GM18907 (cell line): ENCODE measurements around the gene SHQ1.
"Not testable (repeated sequence)": the region's sequence is repeated elsewhere in the genome, so short reads cannot be mapped to it uniquely, and the experiment has no call there.

Source experiments
- ATAC-seq: cut with Tn5 transposase; IDR thresholded peaks from one replicate; pipeline ENCODE4 v1.9.1; 2021; ENCODE audit warnings: mild to moderate bottlenecking, moderate library complexity; ENCODE audit not compliant: unreplicated experiment

Gene SHQ1

DNA sequence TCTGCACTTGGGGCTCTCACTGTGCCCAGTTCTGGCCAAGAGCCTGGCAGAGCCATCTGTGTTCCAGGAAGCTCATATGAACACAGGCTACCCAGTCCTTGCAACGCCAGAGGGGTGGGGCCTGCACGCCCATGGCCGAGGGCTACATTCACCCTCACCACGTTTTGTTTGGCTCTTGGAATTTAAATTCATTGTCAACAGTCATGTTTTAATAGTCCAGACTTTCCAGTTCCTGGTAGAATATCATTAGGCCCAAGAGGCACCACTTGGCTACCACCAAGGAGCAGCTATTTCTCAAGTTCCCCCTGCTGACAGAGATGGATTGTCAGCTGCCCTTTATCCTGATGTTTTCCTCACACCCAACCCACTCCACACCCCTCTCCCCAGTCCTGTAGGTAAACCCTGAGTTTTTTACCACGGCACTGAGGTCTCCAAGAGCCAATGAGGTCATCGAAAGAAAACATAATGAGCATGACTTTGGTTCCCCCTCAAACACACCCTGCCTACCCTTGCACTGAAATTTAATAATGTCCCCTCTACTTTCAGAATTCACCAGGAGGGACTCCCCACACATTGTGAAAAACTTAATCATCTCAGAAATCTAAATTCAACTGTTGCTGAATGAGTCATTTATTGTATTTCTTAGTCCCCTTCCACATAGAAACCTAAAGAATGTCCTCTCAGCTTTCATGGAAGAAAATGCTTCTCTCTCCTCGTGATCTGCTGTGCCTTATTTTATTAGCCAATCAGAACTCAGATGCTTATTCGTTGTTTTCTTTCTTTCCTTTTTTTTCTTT, 125.1 kb downstream of the SHQ1 start:
- ATAC-seq = no peak

GRCh38 chr3:72721683-72722381, 126.4 kb downstream of the SHQ1 start:
- no peak for ATAC-seq

- ATAC-seq = no peak
These were observed 127.7 kb downstream of the SHQ1 start for GRCh38 chr3:72720566-72720965.

DNA sequence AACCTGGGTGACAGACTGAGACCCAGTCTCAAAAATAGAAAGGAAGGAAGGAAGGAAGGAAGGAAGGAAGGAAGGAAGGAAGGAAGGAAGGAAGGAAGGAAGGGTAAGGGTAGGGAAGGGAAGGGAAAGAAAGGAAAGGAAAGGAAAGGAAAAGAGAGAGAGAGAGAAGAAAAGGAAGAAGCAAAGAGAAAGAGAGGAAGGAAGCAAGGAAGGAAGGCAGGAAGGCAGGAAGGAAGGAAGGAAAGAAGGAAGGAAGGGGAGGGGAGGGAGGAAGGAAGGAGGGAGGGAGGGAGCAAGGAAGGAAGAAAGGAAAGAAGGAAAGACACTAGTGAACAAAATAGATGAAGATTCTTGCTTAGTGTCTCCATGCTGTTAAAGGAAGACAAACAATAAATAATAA, 129.1 kb downstream of the SHQ1 start:
- ATAC-seq = no peak

- ATAC-seq = not testable (repeated sequence)
These were observed 134.1 kb downstream of the SHQ1 start for GRCh38 chr3:72714135-72714534.

DNA sequence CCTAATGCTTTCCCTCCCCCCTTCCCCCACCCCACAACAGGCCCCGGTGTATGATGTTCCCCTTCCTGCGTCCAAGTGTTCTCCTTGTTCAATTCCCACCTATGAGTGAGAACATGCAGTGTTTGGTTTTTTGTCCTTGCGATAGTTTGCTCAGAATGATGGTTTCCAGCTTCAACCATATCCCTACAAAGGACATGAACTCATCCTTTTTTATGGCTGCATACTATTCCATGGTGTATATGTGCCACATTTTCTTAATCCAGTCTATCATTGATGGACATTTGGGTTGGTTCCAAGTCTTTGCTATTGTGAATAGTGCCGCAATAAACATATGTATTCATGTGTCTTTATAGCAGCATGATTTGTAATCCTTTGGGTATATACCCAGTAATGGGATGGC, 137.8 kb downstream of the SHQ1 start:
- not testable (repeated sequence) for ATAC-seq

GRCh38 chr3:72708441-72708840, 139.8 kb downstream of the SHQ1 start:
- no peak for ATAC-seq

DNA sequence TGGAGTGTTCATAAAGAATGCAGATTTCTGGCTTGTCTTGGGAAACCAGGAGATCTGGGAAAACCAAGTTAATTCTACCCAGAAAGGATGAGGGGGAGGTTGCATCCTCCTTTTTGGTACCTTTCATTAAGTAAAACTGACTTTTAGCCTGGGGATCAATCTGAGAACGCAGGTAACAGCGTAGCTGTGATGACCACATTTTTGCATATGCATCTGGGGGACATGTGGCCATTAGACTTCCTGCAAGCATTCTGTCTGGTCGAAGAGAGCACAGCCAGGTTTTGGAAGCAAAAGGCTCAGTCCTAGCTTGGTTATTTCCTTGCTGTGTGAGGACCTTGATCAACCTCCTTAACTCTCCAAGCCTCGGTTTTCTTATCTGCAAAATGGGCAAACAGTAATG, 145.2 kb downstream of the SHQ1 start:
- ATAC-seq = no peak

- ATAC-seq = no peak
These were observed 145.9 kb downstream of the SHQ1 start for GRCh38 chr3:72702390-72702789.

DNA sequence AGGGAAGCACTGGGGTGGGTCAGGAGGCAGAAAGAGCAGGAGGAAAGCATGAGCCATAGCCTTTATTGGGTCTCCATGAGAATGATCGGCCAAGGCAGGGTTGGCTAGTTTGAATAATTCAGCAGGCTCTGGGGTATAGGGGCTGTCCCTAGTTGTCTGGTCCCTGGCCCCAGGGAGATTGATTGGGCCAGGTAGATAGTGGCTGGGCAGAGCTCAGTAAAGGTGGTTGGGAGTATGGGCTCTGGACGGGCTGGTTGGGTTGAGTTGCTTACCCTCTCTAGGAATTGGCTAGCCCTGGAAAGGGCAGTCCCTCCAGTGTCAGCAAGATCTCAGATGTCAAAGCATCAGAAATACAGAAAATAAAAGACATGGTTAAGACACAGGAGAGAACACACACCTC, 148.1 kb downstream of the SHQ1 start:
- ATAC-seq = no peak

DNA sequence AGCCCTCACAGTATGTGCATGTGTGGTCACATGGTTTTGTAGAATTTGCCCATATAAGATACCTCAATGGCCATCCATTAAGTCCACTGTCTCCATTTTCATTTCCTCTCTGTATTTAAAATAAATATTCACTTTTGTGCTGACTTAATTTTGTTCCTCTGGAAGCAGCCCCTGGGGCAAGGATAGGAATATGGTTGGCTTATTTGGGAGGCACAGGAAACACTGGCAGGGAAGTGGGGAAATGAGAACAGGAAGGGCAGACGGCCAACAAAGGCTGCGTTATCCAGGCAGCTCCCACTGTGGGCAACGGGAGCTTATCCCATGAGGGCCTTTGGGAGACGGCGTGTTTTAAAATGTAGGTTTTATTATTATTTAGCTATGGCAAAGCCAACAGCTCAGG, 148.6 kb downstream of the SHQ1 start:
- ATAC-seq = no peak
